GM12864 (cell line): ENCODE measurements around the gene ARHGAP42.

Source experiments
- DNase-seq: peaks from one replicate; pipeline ENCODE4 v3.0.0-alpha.2; 2011; ENCODE audit warnings: low read depth
- H3K4me3 ChIP-seq: 2 replicates; pipeline ENCODE4 v1.5.1; 2011; ENCODE audit warnings: mild to moderate bottlenecking, low read depth, low read length, control low read depth
- TF ChIP-seq, protein P1 (sequence below): IDR thresholded peaks from 2 replicates; pipeline ENCODE4 v1.5.1; 2011; ENCODE audit warnings: low read depth, mild to moderate bottlenecking, moderate library complexity, low read length, control low read depth, inconsistent platforms; ENCODE audit errors: missing control alignments

The ARHGAP42 gene

DNA sequence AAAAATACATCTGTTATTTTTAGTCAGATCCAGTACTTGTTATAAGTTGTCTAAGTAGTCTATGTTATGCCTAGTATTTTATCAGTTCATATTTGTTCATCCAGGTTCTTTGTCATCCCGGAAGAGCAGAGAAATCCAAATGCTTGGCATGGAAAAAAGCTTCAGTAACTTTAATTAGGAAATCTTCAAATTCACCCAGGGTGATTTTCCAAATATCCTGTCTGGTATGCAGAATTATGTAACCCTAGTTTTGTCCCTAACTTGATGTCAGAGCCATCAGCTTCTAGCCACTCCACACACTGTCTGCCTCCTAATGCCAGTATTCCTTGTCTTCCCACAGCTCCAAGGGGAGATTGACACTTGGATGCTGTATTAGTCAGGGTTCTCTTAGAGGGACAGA, 216.2 kb downstream of the ARHGAP42 start:
- TF ChIP-seq, protein P1, sequence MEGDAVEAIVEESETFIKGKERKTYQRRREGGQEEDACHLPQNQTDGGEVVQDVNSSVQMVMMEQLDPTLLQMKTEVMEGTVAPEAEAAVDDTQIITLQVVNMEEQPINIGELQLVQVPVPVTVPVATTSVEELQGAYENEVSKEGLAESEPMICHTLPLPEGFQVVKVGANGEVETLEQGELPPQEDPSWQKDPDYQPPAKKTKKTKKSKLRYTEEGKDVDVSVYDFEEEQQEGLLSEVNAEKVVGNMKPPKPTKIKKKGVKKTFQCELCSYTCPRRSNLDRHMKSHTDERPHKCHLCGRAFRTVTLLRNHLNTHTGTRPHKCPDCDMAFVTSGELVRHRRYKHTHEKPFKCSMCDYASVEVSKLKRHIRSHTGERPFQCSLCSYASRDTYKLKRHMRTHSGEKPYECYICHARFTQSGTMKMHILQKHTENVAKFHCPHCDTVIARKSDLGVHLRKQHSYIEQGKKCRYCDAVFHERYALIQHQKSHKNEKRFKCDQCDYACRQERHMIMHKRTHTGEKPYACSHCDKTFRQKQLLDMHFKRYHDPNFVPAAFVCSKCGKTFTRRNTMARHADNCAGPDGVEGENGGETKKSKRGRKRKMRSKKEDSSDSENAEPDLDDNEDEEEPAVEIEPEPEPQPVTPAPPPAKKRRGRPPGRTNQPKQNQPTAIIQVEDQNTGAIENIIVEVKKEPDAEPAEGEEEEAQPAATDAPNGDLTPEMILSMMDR: no peak
- H3K4me3 ChIP-seq: no peak overlapping the region
- no peak for DNase-seq

DNA sequence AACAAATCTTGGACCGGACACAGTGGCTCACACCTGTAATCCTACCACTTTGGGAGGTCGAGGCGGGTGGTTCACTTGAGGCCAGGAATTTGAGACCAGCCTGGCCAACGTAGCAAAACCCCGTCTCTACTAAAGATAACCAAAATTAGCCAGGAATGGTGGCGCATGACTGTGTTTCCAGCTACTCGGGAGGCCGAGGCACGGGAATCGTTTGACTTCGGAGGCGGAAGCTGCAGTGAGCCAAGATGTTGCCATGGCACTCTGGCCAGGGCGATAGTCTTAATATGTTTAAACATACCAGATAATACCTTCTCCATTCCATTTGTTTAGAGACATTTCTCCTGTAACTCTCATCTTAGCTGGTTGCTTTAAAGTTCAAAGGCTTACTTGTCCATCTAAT, 218.6 kb downstream of the ARHGAP42 start:
- TF ChIP-seq, protein P1: no peak

DNA sequence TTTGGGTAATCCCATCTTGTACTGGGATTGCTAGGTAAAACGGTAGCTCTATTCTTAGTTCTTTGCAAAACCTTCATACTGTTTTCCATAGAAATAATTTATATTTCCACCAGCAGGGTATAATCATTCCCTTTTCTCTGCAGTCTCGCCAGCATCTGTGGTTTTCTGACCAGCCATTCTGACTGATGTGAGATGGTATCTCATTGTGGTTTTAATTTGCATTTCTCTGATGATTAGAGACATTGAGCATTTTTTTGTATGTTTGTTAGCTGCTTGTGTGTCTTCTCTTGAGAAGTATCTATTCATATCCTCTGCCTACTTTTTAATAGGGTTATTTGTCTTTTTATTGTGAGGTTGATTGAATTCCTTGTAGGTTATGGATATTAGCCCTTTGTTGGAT, 221.7 kb downstream of the ARHGAP42 start:
- H3K4me3 ChIP-seq: no peak overlapping the region
- TF ChIP-seq, protein P1: no peak
- no peak for DNase-seq

More for the DNA sequence above, 218.6 kb downstream of the ARHGAP42 start:
- DNase-seq: no peak
- no peak overlapping the region for H3K4me3 ChIP-seq

DNA sequence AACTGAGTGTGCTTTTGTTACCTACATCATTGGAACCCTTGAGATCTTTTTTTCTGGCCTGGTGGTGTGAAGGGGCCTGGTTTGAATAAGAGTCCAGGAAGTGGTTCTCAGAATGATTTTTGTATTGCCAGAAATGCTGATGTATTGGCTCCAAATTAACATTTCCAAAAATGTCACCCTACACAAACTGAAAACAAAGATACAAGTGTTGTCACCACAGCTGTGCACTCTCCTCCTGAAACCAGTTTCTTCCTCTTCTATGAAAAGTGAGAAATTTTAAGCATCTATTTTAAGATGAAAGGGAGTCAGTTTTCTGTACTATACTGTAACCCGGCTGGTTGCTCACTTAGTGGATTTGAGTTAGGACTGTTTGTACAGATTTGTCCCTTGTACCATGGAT, 223.7 kb downstream of the ARHGAP42 start:
- H3K4me3 ChIP-seq: no peak overlapping the region
- peak; percentile 38 for DNase-seq
- TF ChIP-seq, protein P1: no peak

DNA sequence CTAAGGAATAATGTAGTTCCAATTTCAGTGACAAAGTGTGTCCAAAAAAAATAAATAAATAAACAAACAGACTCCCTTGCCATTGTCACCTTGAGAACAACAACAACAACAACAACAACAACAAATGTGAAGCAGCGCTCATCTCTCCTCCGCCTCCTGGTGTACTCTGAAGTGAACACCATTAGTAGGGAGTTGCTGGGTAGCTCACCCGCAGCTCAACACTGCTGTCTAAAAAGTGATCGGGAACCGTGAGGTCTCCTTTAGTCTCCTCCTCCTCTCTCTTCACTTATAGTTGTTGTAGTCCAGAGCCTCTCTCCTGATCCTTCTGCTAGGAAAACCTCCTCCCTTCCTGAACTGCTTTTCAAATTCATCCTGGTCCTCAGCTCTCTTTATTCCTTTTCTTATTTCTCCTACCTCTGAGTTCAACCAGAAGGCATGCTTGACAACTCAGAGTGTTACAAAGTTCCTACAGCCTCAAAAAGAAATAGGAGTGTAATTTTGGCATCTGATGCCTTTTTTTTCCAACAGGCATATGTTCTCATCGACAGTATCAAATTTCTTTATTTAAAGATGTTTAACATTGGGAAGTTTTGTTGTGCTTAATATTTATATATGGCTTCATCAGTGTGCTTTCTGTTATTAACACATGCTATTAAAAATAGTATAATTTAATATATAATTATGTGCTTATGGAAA, 227.5 kb downstream of the ARHGAP42 start:
- TF ChIP-seq, protein P1: no peak
- no peak overlapping the region for H3K4me3 ChIP-seq
- DNase-seq: no peak

DNA sequence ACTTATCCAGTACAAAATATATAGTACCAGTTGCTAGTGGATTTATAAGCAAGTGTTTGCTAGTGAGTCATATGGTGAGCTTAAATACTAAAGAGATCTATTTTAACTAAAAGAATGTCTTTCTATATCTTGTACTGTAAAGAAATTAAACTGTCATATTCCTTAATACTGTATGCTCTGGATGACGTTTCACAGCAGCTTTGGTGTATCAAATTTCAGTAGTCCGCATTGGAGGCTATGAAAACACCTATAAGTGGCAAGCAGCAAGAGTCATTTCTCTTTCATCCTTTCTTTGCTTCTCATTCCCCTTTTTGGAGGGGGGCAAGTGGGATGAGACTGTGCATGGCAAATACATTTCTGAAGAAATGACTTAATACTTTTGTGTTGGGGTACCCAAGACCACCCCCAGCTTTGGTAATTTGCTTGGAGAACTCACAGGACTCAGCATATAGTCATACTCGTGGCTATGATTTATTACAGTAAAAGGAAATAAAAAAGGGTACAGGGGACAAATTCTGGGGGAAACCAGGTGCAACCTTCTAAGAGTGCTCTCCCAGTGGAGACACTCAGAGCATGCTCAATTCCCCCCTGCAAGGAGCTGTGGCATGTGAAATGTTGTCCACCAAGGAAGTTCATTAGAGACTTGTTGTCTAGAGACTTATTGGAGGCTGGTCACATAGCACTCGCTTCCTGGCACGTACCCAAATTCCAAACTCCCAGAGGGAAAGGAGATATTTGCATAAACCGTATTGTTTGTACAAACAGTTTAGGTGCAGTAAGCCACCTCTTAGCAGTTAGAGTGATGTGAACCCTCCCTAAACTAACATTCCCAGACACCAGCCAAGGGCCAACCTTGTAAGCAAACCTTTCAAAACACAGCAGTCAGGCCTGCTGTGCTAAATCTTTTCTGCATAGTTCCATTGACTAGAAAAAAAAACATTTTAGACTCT, 231.7 kb downstream of the ARHGAP42 start:
- no peak for DNase-seq
- no peak overlapping the region for H3K4me3 ChIP-seq
- TF ChIP-seq, protein P1: no peak
